H1 (cell line): Measurements from ENCODE around the gene TRABD. TPM values are rescaled to one million over a fixed set of nuclear protein-coding genes. Genes with fewer than 3 reads are reported as not detected.

Source experiments
- BRCA1 ChIP-seq: IDR thresholded peaks from 2 replicates; pipeline ENCODE4 v1.6.1; 2012; ENCODE audit warnings: low read depth, low read length, improper control_type of control experiment
- EGR1 ChIP-seq: IDR thresholded peaks from 2 replicates; pipeline ENCODE4 v1.6.1; 2011; ENCODE audit warnings: low read depth, low read length, borderline replicate concordance
- polyA plus RNA-seq, 7 experiments: library from polyadenylated mRNA; depleted of rRNA in 3 of 7; stranded (reverse) in 5 of 7; unstranded in 2 of 7; fragments of >200 nt in 5 of 7; fragments of 200-250 nt in 2 of 7; gene quantifications; 1 replicate in 5 of 7; 2 replicates in 1 of 7; 4 replicates in 1 of 7; pipeline versions ENCODE4 v1.2.1 to v1.2.3, GENCODE V29; 2011 to 2013; ENCODE audit warnings: missing spikeins in 2 of 7, mixed read lengths in 2 of 7
- total RNA-seq: library from RNA; stranded (reverse); fragmentation: NEBNext Ultra II Directional; extraction: Animal tissue kit (Norgen Biotek cat#: 25700); gene quantifications from 2 replicates; pipeline ENCODE4 v1.2.1, GENCODE V29; 2021
- TF ChIP-seq, protein P1 (sequence below): IDR thresholded peaks from 2 replicates; pipeline ENCODE4 v1.6.1; 2012; ENCODE audit warnings: inconsistent platforms
- TF ChIP-seq, protein P2 (sequence below): IDR thresholded peaks from 2 replicates; pipeline ENCODE4 v1.6.1; 2012; ENCODE audit warnings: inconsistent platforms
- TF ChIP-seq, protein P3 (sequence below): IDR thresholded peaks from 2 replicates; pipeline ENCODE4 v1.6.1; 2011; ENCODE audit warnings: low read length, improper control_type of control experiment

The TRABD gene
- total and polyA plus RNA-seq, 2 of the 8 experiments (the other 6 are each of a cell fraction or from before 2014, with no cell fraction given) = 44.2 to 57.5 TPM

DNA sequence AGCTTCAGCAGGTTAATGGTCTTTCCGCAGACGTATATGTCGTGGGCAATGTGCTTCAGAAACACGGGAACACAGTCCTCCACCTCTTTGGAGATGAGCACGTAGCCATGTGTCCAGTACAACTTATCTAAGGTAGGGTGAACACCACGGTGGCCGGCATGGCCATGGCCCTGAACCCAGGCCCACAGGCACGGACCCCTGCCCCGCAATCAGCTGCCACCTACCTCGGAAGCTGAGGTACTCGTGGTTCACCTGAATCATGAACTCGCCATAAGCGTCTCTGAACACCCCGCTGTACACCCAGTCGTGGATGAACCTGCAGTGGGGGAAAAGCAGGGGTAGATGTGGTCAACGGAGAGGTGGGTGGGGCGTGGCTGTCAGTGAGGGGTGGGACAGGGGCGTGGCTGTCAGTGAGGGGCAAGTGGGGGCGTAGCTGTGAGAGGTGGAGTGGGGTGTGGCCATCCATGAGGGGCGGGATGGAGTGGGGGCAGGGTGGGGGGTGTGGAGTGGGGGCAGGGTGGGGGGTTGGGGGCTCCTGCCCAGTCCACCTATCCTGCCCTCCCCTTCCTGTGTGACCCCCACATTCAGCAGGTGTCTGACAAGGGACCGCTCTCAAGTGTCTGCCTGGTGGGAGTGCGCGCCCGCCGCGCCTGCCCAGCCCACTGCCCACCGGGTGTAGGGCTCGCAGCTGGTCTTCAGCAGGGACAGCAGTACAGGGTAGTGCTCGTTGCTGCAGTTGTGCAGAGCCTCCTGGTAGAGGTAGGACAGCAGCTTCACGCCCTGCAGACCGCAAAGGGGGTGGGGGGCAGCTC is 40.6 kb downstream of the TRABD start (continued):
- TF ChIP-seq, protein P1, sequence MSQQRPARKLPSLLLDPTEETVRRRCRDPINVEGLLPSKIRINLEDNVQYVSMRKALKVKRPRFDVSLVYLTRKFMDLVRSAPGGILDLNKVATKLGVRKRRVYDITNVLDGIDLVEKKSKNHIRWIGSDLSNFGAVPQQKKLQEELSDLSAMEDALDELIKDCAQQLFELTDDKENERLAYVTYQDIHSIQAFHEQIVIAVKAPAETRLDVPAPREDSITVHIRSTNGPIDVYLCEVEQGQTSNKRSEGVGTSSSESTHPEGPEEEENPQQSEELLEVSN = no peak
- TF ChIP-seq, protein P2, sequence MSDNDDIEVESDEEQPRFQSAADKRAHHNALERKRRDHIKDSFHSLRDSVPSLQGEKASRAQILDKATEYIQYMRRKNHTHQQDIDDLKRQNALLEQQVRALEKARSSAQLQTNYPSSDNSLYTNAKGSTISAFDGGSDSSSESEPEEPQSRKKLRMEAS = no peak
- TF ChIP-seq, protein P3, sequence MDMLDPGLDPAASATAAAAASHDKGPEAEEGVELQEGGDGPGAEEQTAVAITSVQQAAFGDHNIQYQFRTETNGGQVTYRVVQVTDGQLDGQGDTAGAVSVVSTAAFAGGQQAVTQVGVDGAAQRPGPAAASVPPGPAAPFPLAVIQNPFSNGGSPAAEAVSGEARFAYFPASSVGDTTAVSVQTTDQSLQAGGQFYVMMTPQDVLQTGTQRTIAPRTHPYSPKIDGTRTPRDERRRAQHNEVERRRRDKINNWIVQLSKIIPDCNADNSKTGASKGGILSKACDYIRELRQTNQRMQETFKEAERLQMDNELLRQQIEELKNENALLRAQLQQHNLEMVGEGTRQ = no peak
- TF ChIP-seq EGR1 (no peak), BRCA1 (no peak)
- TF ChIP-seq, all 59 proteins: peak for 0
